Stimulated activated effector memory CD8-positive, alpha-beta T cell treated with anti-CD3 and anti-CD28 coated beads, Interleukin-12 subunit alpha, Interleukin-12 subunit beta, amount 100 ng/mL, for 72 hours (primary cell): Measurements from ENCODE around the gene ZNF804A.
"Not testable (repeated sequence)": the region's sequence is repeated elsewhere in the genome, so short reads cannot be mapped to it uniquely, and the experiment has no call there.

Experiments used
- ATAC-seq: fragments of 150-1000 bp; cut with Tn5 transposase; 2 replicates; pipeline ENCODE4 v1.10.0; 2021
- DNase-seq, 2 donors: peaks; one replicate each; pipeline ENCODE4 v3.0.0; 2021 to 2022; ENCODE audit warnings: low spot score in 2 of 2
- H3K27ac Mint-ChIP-seq: one replicate; pipeline ENCODE4 v1.8.0; 2022; ENCODE audit warnings: mild to moderate bottlenecking, mixed read lengths
- H3K36me3 Mint-ChIP-seq: one replicate; pipeline ENCODE4 v1.8.0; 2022; ENCODE audit warnings: mild to moderate bottlenecking, mixed read lengths
- H3K4me1 Mint-ChIP-seq: one replicate; pipeline ENCODE4 v1.8.0; 2022; ENCODE audit warnings: mixed read lengths
- H3K4me3 Mint-ChIP-seq: one replicate; pipeline ENCODE4 v1.8.0; 2022; ENCODE audit warnings: mild to moderate bottlenecking, mixed read lengths
- H3K9me3 Mint-ChIP-seq: one replicate; pipeline ENCODE4 v1.8.0; 2022; ENCODE audit warnings: mixed read lengths

Gene ZNF804A

GRCh38 chr2:184886585-184886984, 288.3 kb downstream of the ZNF804A start:
- not testable (repeated sequence) for H3K36me3 Mint-ChIP-seq, ATAC-seq, H3K27ac Mint-ChIP-seq, DNase-seq, H3K4me3 Mint-ChIP-seq, H3K4me1 Mint-ChIP-seq
- peaks cover 16% of the 10 kb centered on the region for H3K9me3 Mint-ChIP-seq

- peaks cover 11% of the 10 kb centered on the region for H3K9me3 Mint-ChIP-seq
- H3K4me1 Mint-ChIP-seq: no peaks in the 10 kb centered on the region
- no peak for ATAC-seq
- H3K27ac Mint-ChIP-seq: no peak overlapping the region
- H3K4me3 Mint-ChIP-seq: no peak overlapping the region
- DNase-seq: no peak
- no peaks in the 10 kb centered on the region for H3K36me3 Mint-ChIP-seq
These were observed 292.0 kb downstream of the ZNF804A start for GRCh38 chr2:184890311-184890710.

GRCh38 chr2:184904991-184905390, 306.7 kb downstream of the ZNF804A start:
- Mint-ChIP-seq H3K36me3 (no peaks in the 10 kb centered on the region), H3K4me1 (no peaks in the 10 kb centered on the region), H3K4me3 (no peak overlapping the region), H3K9me3 (peaks cover 9% of the 10 kb centered on the region), H3K27ac (no peak overlapping the region)
- no peak for DNase-seq
- no peak for ATAC-seq

- Mint-ChIP-seq H3K27ac (no peak overlapping the region), H3K36me3 (no peaks in the 10 kb centered on the region), H3K4me3 (no peak overlapping the region), H3K9me3 (peaks cover 8% of the 10 kb centered on the region), H3K4me1 (no peaks in the 10 kb centered on the region)
- no peak for ATAC-seq
- no peak for DNase-seq
These were observed 307.8 kb downstream of the ZNF804A start for GRCh38 chr2:184906160-184906559.

GRCh38 chr2:184906709-184907108, 308.4 kb downstream of the ZNF804A start:
- Mint-ChIP-seq H3K9me3 (peaks cover 10% of the 10 kb centered on the region), H3K4me3 (no peak overlapping the region), H3K4me1 (no peaks in the 10 kb centered on the region), H3K27ac (no peak overlapping the region), H3K36me3 (no peaks in the 10 kb centered on the region)
- no peak for DNase-seq
- ATAC-seq: no peak

- ATAC-seq (no peak), DNase-seq (no peak)
- Mint-ChIP-seq H3K27ac (no peak overlapping the region), H3K36me3 (no peaks in the 10 kb centered on the region), H3K9me3 (peaks cover 13% of the 10 kb centered on the region), H3K4me1 (no peaks in the 10 kb centered on the region), H3K4me3 (no peak overlapping the region)
These were observed 310.6 kb downstream of the ZNF804A start for GRCh38 chr2:184908966-184909365.

- Mint-ChIP-seq H3K4me1 (no peaks in the 10 kb centered on the region), H3K9me3 (peaks cover 20% of the 10 kb centered on the region), H3K4me3 (no peak overlapping the region), H3K36me3 (no peaks in the 10 kb centered on the region), H3K27ac (no peak overlapping the region)
- DNase-seq (no peak), ATAC-seq (no peak)
These were observed 322.2 kb downstream of the ZNF804A start for GRCh38 chr2:184920451-184920965.

- no peaks in the 10 kb centered on the region for H3K36me3 Mint-ChIP-seq
- ATAC-seq: no peak
- peaks cover 27% of the 10 kb centered on the region for H3K9me3 Mint-ChIP-seq
- DNase-seq: no peak
- no peak overlapping the region for H3K27ac Mint-ChIP-seq
- H3K4me3 Mint-ChIP-seq: no peak overlapping the region
- no peaks in the 10 kb centered on the region for H3K4me1 Mint-ChIP-seq
These were observed 323.3 kb downstream of the ZNF804A start for GRCh38 chr2:184921676-184922075.

- no peaks in the 10 kb centered on the region for H3K4me1 Mint-ChIP-seq
- no peak for ATAC-seq
- H3K27ac Mint-ChIP-seq: no peak overlapping the region
- H3K36me3 Mint-ChIP-seq: no peaks in the 10 kb centered on the region
- peaks cover 29% of the 10 kb centered on the region for H3K9me3 Mint-ChIP-seq
- no peak for DNase-seq
- no peak overlapping the region for H3K4me3 Mint-ChIP-seq
These were observed 325.4 kb downstream of the ZNF804A start for GRCh38 chr2:184923751-184924150.

GRCh38 chr2:184927040-184927439, 328.7 kb downstream of the ZNF804A start:
- DNase-seq (no peak), ATAC-seq (no peak)
- H3K4me1 Mint-ChIP-seq: no peaks in the 10 kb centered on the region
- H3K27ac Mint-ChIP-seq: no peak overlapping the region
- H3K9me3 Mint-ChIP-seq: peaks cover 27% of the 10 kb centered on the region
- H3K4me3 Mint-ChIP-seq: no peak overlapping the region
- H3K36me3 Mint-ChIP-seq: no peaks in the 10 kb centered on the region

GRCh38 chr2:184936761-184937160, 338.4 kb downstream of the ZNF804A start:
- no peak for ATAC-seq
- Mint-ChIP-seq H3K9me3 (peaks cover 12% of the 10 kb centered on the region), H3K36me3 (no peaks in the 10 kb centered on the region), H3K4me3 (no peak overlapping the region), H3K4me1 (no peaks in the 10 kb centered on the region), H3K27ac (no peak overlapping the region)
- no peak for DNase-seq

- peaks cover 20% of the 10 kb centered on the region for H3K9me3 Mint-ChIP-seq
- ATAC-seq (no peak), DNase-seq (no peak)
- H3K4me3 Mint-ChIP-seq: no peak overlapping the region
- no peaks in the 10 kb centered on the region for H3K36me3 Mint-ChIP-seq
- H3K27ac Mint-ChIP-seq: no peak overlapping the region
- no peaks in the 10 kb centered on the region for H3K4me1 Mint-ChIP-seq
These were observed 340.1 kb downstream of the ZNF804A start for GRCh38 chr2:184938221-184938985.

- no peaks in the 10 kb centered on the region for H3K36me3 Mint-ChIP-seq
- H3K4me1 Mint-ChIP-seq: no peaks in the 10 kb centered on the region
- peaks cover 11% of the 10 kb centered on the region for H3K9me3 Mint-ChIP-seq
- ATAC-seq (no peak), DNase-seq (no peak)
- no peak overlapping the region for H3K4me3 Mint-ChIP-seq
- no peak overlapping the region for H3K27ac Mint-ChIP-seq
These were observed 347.0 kb downstream of the ZNF804A start for GRCh38 chr2:184945326-184945725.

- DNase-seq (no peak), ATAC-seq (no peak)
- no peaks in the 10 kb centered on the region for H3K4me1 Mint-ChIP-seq
- H3K27ac Mint-ChIP-seq: no peak overlapping the region
- H3K9me3 Mint-ChIP-seq: peaks cover 11% of the 10 kb centered on the region
- no peak overlapping the region for H3K4me3 Mint-ChIP-seq
- H3K36me3 Mint-ChIP-seq: no peaks in the 10 kb centered on the region
These were observed 347.5 kb downstream of the ZNF804A start for GRCh38 chr2:184945824-184946223.

- Mint-ChIP-seq H3K9me3 (peaks cover 7% of the 10 kb centered on the region), H3K36me3 (no peaks in the 10 kb centered on the region), H3K27ac (no peak overlapping the region)
These were observed 358.5 kb downstream of the ZNF804A start for GRCh38 chr2:184956856-184957255.

GRCh38 chr2:184971546-184972068, 373.3 kb downstream of the ZNF804A start:
- DNase-seq (no peak), ATAC-seq (no peak)
- Mint-ChIP-seq H3K4me3 (no peak overlapping the region), H3K27ac (no peak overlapping the region), H3K4me1 (no peaks in the 10 kb centered on the region), H3K9me3 (no peaks in the 10 kb centered on the region), H3K36me3 (no peaks in the 10 kb centered on the region)

More at GRCh38 chr2:184956856-184957255, 358.5 kb downstream of the ZNF804A start:
- H3K4me1 Mint-ChIP-seq: no peaks in the 10 kb centered on the region
- DNase-seq: no peak
- no peak overlapping the region for H3K4me3 Mint-ChIP-seq
- ATAC-seq: no peak
